Left renal pelvis (tissue), 4 donors: ENCODE measurements around the gene ROBO2. TPM values are rescaled to one million over a fixed set of nuclear protein-coding genes. Genes with fewer than 3 reads are reported as not detected.

ENCODE experiments used
- DNase-seq, 4 donors: peaks; one replicate each; pipeline ENCODE4 v3.0.0-alpha.2; 2013; ENCODE audit warnings: low read depth in 4 of 4, low spot score in 3 of 4
- polyA plus RNA-seq, 4 donors: library from polyadenylated mRNA; unstranded; fragments of 120-200 nt; gene quantifications; one replicate each; pipeline ENCODE4 v1.2.1, GENCODE V29; 2013; ENCODE audit not compliant: insufficient read length in 4 of 4

Gene ROBO2
- polyA plus RNA-seq, 4 donors: 84.3 to 156 (median 91.9) TPM

GRCh38 chr3:77462951-77463350 lies 423.1 kb downstream of the ROBO2 start:
- no peak for DNase-seq

GRCh38 chr3:77464111-77464688 lies 424.3 kb downstream of the ROBO2 start:
- no peak for DNase-seq

GRCh38 chr3:77466562-77467115 lies 426.7 kb downstream of the ROBO2 start:
- DNase-seq: no peak

- peak in 3 of 4 donors; percentile 14 to 23 (median 22) for DNase-seq
Measured at GRCh38 chr3:77467702-77468625, 428.1 kb downstream of the ROBO2 start.

GRCh38 chr3:77468626-77469020 lies 428.7 kb downstream of the ROBO2 start:
- no peak for DNase-seq

GRCh38 chr3:77475507-77475906 lies 435.6 kb downstream of the ROBO2 start:
- no peak for DNase-seq

GRCh38 chr3:77479021-77479420 lies 439.1 kb downstream of the ROBO2 start:
- DNase-seq: no peak

- DNase-seq: no peak
Measured at GRCh38 chr3:77489216-77489615, 449.3 kb downstream of the ROBO2 start.

- DNase-seq: no peak
Measured at GRCh38 chr3:77491961-77492360, 452.1 kb downstream of the ROBO2 start.

- no peak for DNase-seq
Measured at GRCh38 chr3:77500721-77501120, 460.8 kb downstream of the ROBO2 start.

GRCh38 chr3:77506384-77506783 lies 466.5 kb downstream of the ROBO2 start:
- no peak for DNase-seq

GRCh38 chr3:77513542-77513941 lies 473.6 kb downstream of the ROBO2 start:
- DNase-seq: no peak

GRCh38 chr3:77514766-77515165 lies 474.9 kb downstream of the ROBO2 start:
- no peak for DNase-seq

- peak in 1 of 4 donors; percentile 5 for DNase-seq
Measured at GRCh38 chr3:77524463-77524862, 484.6 kb downstream of the ROBO2 start.

GRCh38 chr3:77524946-77525682 lies 485.2 kb downstream of the ROBO2 start:
- DNase-seq: peak in 1 of 4 donors; percentile 6

GRCh38 chr3:77526573-77527113 lies 486.7 kb downstream of the ROBO2 start:
- DNase-seq: no peak

- no peak for DNase-seq
Measured at GRCh38 chr3:77529522-77529921, 489.6 kb downstream of the ROBO2 start.

GRCh38 chr3:77530870-77531269 lies 491.0 kb downstream of the ROBO2 start:
- DNase-seq: no peak

- DNase-seq: no peak
Measured at GRCh38 chr3:77535116-77535515, 495.2 kb downstream of the ROBO2 start.

GRCh38 chr3:77536038-77536775 lies 496.3 kb downstream of the ROBO2 start:
- DNase-seq: no peak
